ENCODE measurements around the gene DNAH3. TPM values are rescaled to one million over a fixed set of nuclear protein-coding genes. Genes with fewer than 3 reads are reported as not detected.

Gene DNAH3
- total RNA-seq, 2 donors from 2014 or later = 0.40 to 0.82 TPM

GRCh38 chr16:20940871-20941635, 209.6 kb downstream of the DNAH3 start:
- H3K27ac ChIP-seq (ENCODE audit: low read depth, low read length) = no peak overlapping the region
- Mint-ChIP-seq H3K9me3 (no peaks in the 10 kb centered on the region), H3K4me1 (peaks cover 4% of the 10 kb centered on the region), H3K27me3 (ENCODE audit: insufficient read depth) (no peaks in the 10 kb centered on the region), H3K27ac (no peak overlapping the region), H3K4me3 (no peak overlapping the region), H3K36me3 (ENCODE audit: low read depth) (no peaks in the 10 kb centered on the region)
- no peak overlapping the region for H3K4me3 ChIP-seq (ENCODE audit: low read length)
- H3K9me3 ChIP-seq (ENCODE audit: control insufficient read depth, low read length) = no peaks in the 10 kb centered on the region
- DNase-seq = no peak
- no peaks in the 10 kb centered on the region for H3K4me1 ChIP-seq (ENCODE audit: control insufficient read depth, insufficient read depth, low read length)
- no peak overlapping the region for H3K9ac ChIP-seq (ENCODE audit: extremely low read depth, low read length, poor library complexity, severe bottlenecking)
- H3K36me3 ChIP-seq (ENCODE audit: control insufficient read depth, insufficient read depth, low read length) = no peaks in the 10 kb centered on the region
- H3K27me3 ChIP-seq (ENCODE audit: control insufficient read depth, insufficient read depth, low read length, poor library complexity, severe bottlenecking) = no peaks in the 10 kb centered on the region
- no peak for TF ChIP-seq CTCF (conservative IDR thresholded peaks at IDR 0.05)
- 89 to 93% methylated on average over 6 of the region's 6 CpGs for WGBS, 2 experiments (ENCODE audit: insufficient coverage in 1 of 2, insufficient read length in 1 of 2)

- no peaks in the 10 kb centered on the region for H3K9me3 Mint-ChIP-seq
- H3K4me3 Mint-ChIP-seq = no peak overlapping the region
- H3K9me3 ChIP-seq (ENCODE audit: control insufficient read depth, low read length) = no peaks in the 10 kb centered on the region
- no peaks in the 10 kb centered on the region for H3K36me3 ChIP-seq (ENCODE audit: control insufficient read depth, insufficient read depth, low read length)
- H3K27ac ChIP-seq (ENCODE audit: low read depth, low read length) = no peak overlapping the region
- DNase-seq = no peak
- H3K4me1 ChIP-seq (ENCODE audit: control insufficient read depth, insufficient read depth, low read length) = no peaks in the 10 kb centered on the region
- no peak overlapping the region for H3K9ac ChIP-seq (ENCODE audit: extremely low read depth, low read length, poor library complexity, severe bottlenecking)
- no peak overlapping the region for H3K4me3 ChIP-seq (ENCODE audit: low read length)
- H3K27me3 ChIP-seq (ENCODE audit: control insufficient read depth, insufficient read depth, low read length, poor library complexity, severe bottlenecking) = no peaks in the 10 kb centered on the region
- no peak for TF ChIP-seq CTCF (conservative IDR thresholded peaks at IDR 0.05)
- H3K36me3 Mint-ChIP-seq (ENCODE audit: low read depth) = no peaks in the 10 kb centered on the region
- no peaks in the 10 kb centered on the region for H3K4me1 Mint-ChIP-seq
- no peaks in the 10 kb centered on the region for H3K27me3 Mint-ChIP-seq (ENCODE audit: insufficient read depth)
- no peak overlapping the region for H3K27ac Mint-ChIP-seq
These were observed 211.0 kb downstream of the DNAH3 start for GRCh38 chr16:20939611-20940010.

GRCh38 chr16:20938426-20938825, 212.2 kb downstream of the DNAH3 start:
- H3K27ac Mint-ChIP-seq = no peak overlapping the region
- no peak overlapping the region for H3K27ac ChIP-seq (ENCODE audit: low read depth, low read length)
- H3K27me3 Mint-ChIP-seq (ENCODE audit: insufficient read depth) = no peaks in the 10 kb centered on the region
- no peak overlapping the region for H3K9ac ChIP-seq (ENCODE audit: extremely low read depth, low read length, poor library complexity, severe bottlenecking)
- no peak overlapping the region for H3K4me3 Mint-ChIP-seq
- TF ChIP-seq CTCF (conservative IDR thresholded peaks at IDR 0.05) = no peak
- no peaks in the 10 kb centered on the region for H3K36me3 Mint-ChIP-seq (ENCODE audit: low read depth)
- no peak overlapping the region for H3K4me3 ChIP-seq (ENCODE audit: low read length)
- no peaks in the 10 kb centered on the region for H3K9me3 Mint-ChIP-seq
- H3K36me3 ChIP-seq (ENCODE audit: control insufficient read depth, insufficient read depth, low read length) = no peaks in the 10 kb centered on the region
- no peak for DNase-seq
- H3K4me1 Mint-ChIP-seq = no peaks in the 10 kb centered on the region
- H3K27me3 ChIP-seq (ENCODE audit: control insufficient read depth, insufficient read depth, low read length, poor library complexity, severe bottlenecking) = no peaks in the 10 kb centered on the region
- no peaks in the 10 kb centered on the region for H3K9me3 ChIP-seq (ENCODE audit: control insufficient read depth, low read length)
- WGBS, 2 experiments (ENCODE audit: insufficient coverage in 1 of 2, insufficient read length in 1 of 2) = 96% methylated on average over 2 of the region's 2 CpGs; no CpG with 5 or more reads in 1 of the 2 experiments
- no peaks in the 10 kb centered on the region for H3K4me1 ChIP-seq (ENCODE audit: control insufficient read depth, insufficient read depth, low read length)

Data from endodermal cell (in vitro differentiated cells).